GM12892 (cell line): ENCODE measurements around the gene IFFO2. TPM values are rescaled to one million over a fixed set of nuclear protein-coding genes. Genes with fewer than 3 reads are reported as not detected.

Experiments
- DNase-seq: peaks from one replicate; pipeline ENCODE4 v3.0.0; 2011; ENCODE audit not compliant: insufficient read length
- FAIRE-seq: peaks from 2 replicates; lab custom pipeline; 2011; peaks lifted over from hg19 to GRCh38; lab: Jason Lieb, UNC
- POLR2A ChIP-seq: IDR thresholded peaks from 2 replicates; pipeline ENCODE4 v1.6.1; 2011; ENCODE audit warnings: low read depth, low read length, control low read depth
- POLR2AphosphoS5 ChIP-seq: IDR thresholded peaks from 2 replicates; pipeline ENCODE4 v1.6.1; 2011; ENCODE audit warnings: low read depth, low read length, control low read depth
- TAF1 ChIP-seq: IDR thresholded peaks from 2 replicates; pipeline ENCODE4 v1.6.1; 2011; ENCODE audit warnings: low read depth, mild to moderate bottlenecking, control low read depth, low read length, borderline replicate concordance
- polyA plus RNA-seq: library from polyadenylated mRNA; unstranded; fragments of >200 nt; gene quantifications from one replicate; pipeline ENCODE4 v1.2.1, GENCODE V29; 2012; ENCODE audit warnings: missing spikeins, inconsistent platforms; ENCODE audit not compliant: missing spikeins

The IFFO2 gene
- polyA plus RNA-seq: 5.6 TPM

DNA sequence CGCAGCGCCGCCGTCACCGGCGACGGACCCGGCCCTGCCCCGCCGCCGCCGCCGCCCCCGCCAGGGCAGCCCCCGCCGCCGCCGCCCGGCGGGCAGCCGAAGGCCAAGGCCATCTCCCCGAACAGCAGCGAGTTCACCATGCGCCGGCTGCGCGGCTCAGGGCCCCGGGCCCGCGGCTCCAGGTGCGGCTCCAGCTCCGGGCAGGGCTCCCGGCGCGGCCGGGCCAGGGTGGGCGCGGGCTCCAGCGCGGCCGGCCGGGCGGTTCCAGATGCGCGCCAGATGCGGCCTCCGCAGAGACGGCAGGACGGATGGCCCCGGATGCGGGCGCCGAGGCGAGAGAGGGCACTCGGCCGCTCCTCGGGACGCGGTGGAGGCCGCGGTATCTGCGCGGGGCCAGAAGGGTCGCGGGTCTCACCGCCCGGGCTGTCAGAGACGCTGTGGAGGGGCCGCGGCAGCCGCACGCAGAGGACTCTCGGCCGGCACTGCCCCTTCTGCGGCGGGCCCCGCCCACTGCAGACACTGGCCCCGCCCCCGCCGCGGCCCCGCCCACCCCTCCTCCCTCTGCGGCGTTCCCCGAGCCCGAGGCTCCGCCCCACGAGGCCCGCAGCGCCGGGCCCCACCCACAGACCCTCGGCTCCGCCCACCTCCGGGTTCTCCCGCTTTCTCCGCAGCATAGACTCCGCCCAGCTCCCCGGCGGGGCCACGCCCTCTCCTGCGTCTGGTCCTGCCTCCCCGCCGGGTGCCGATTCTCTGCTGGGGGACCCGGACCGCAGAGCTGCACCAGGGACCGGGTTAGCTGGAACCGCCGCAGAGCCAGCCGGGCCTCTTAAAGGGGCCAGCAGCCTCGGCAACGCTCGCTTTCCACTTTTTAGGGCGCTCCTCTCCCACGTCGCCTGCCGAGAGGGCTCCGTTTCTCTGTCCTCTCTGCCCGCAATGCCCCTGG is at the start of gene IFFO2:
Gene IFFO2 (minus strand): TSS at position 484 of the 943 bp plus-strand sequence. CDS start 344 bp downstream, at position 140.
- FAIRE-seq: peak; percentile 92
- TF ChIP-seq POLR2AphosphoS5: no peak
- TF ChIP-seq POLR2A: peak; percentile 56; the same call in 1 of the 2 replicates
- TF ChIP-seq TAF1: 0 out of 2 replicates have a peak, but pooled peaks have one; percentile 20
- DNase-seq: peak; percentile 97

- no peak for TF ChIP-seq TAF1
- no peak for TF ChIP-seq POLR2AphosphoS5
- no peak for TF ChIP-seq POLR2A
- FAIRE-seq: no peak
- DNase-seq: no peak
Observed at GRCh38 chr1:19006000-19006399, 49.5 kb upstream of the IFFO2 start.

DNA sequence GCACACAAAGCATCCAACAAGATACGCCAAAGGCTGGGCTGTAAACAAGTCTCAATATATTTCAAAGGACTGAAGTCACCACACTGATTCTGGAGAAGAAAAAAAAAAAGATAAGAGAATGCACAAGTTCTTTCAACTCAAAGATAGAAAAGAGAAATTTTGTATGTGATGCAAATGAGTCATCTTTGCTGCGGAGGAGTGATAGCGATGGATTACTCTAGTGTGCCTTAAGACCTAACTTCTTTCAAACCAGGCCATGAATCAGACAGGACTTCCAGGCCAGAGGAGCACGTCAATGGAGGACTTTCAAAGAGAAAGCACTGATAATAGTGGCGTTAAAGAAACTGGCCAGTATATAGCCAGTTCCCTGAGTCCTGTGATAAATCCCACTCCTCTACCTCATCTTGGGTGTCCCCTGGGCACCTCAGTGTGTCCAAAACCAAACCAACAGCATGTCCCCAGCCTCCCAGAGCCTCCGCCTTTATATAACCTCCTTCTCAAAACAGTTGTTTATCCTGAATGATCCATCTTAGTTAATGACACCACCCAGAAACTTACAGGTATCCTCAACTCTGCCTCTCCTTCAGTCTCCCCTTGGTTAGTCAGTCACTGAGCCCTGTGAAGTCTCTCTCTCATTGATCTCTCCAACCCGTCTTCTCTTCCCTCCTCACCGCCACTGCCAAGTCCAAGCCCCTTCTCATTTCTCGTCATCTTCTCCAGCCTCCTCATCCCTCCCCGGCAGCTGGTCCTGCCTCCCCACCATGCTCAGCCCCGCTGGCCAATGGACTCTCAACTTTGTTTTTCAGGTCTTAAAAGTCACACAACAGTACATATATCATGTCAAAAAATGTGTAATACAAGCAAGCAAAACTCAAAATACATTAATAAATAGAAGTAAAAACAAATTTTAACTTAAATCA is 47.2 kb upstream of the IFFO2 start:
- DNase-seq: no peak
- FAIRE-seq: no peak
- TF ChIP-seq TAF1 (no peak), POLR2A (no peak), POLR2AphosphoS5 (no peak)

DNA sequence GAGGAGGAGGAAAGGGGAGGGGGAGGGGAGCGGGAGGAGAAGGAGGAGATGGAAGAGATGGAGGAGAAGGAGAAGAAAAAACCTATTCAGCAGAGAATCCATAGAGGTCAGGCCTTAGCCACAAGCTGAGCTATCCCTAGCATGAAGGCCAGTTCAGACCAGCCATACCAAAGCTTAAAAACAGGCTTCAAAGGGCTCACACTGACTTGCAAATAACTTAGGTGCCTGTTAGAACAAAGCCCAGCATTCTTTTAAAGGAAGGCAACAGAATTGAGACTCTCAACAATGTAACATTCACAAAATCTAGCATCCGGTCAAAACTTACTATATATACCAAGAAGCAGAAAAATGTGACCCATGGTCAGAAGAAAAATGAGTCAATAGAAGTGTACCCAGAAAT is 43.6 kb upstream of the IFFO2 start:
- no peak for FAIRE-seq
- DNase-seq: no peak
- no peak for TF ChIP-seq POLR2AphosphoS5
- TF ChIP-seq POLR2A: no peak
- no peak for TF ChIP-seq TAF1

- FAIRE-seq (no peak), DNase-seq (no peak)
- TF ChIP-seq POLR2A: no peak
- TF ChIP-seq POLR2AphosphoS5: no peak
- no peak for TF ChIP-seq TAF1
Observed at GRCh38 chr1:18999359-18999758, 42.9 kb upstream of the IFFO2 start.

DNA sequence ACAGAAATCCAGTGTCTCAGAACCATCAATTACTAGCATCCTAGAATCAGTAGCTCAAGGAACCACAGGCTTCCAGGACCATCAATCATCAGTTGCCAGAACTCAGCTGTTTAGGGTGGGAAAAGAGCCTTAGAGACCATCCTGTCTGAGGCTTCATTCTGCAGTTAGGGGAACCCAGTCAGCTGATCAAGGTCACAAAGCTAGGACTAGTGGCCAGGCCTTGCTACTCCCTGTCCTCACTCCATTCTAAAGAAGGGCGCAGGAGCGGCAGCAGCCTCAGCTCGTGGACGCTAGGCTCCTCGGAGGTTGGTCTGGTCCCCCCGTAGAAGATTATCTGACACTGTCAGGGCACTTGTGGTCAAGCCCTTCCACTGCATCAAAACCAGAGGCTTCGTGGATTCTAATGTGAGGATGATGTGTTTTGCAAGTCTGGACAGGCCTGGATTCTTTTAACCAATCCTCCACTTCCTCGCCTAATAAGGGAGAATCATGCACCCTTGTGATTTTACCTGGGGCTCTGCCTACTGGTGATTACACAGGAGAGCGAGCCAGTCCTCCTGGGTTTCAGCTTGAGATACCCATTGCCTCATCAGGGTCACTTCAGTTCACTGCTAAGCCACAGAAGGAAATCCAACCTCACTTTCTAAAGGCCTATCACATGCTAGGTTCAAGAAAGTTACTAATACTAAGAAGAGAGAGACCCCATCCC is 41.7 kb upstream of the IFFO2 start:
- no peak for FAIRE-seq
- no peak for TF ChIP-seq TAF1
- TF ChIP-seq POLR2A: no peak
- TF ChIP-seq POLR2AphosphoS5: no peak
- DNase-seq: no peak

DNA sequence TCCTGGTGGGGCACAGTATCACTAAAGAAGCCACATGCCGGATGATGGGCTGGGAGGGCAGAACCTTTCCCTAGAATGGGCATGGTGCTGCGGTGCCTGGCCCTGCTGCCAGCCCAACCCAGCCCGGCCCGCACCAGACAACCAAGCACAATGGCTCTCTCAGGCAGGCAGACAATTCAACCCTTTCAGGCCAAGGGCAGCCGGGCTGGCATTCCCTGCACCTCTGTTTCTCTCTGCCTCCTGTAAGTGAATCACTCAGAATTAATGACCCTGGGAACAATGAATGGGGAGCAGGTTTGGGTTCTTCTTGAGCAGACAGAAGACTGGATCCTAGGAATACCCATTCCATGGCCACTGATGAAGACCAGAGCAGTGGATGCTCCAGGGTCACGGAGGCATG is 41.0 kb upstream of the IFFO2 start:
- FAIRE-seq (no peak), DNase-seq (no peak)
- no peak for TF ChIP-seq TAF1
- TF ChIP-seq POLR2AphosphoS5: no peak
- no peak for TF ChIP-seq POLR2A

DNA sequence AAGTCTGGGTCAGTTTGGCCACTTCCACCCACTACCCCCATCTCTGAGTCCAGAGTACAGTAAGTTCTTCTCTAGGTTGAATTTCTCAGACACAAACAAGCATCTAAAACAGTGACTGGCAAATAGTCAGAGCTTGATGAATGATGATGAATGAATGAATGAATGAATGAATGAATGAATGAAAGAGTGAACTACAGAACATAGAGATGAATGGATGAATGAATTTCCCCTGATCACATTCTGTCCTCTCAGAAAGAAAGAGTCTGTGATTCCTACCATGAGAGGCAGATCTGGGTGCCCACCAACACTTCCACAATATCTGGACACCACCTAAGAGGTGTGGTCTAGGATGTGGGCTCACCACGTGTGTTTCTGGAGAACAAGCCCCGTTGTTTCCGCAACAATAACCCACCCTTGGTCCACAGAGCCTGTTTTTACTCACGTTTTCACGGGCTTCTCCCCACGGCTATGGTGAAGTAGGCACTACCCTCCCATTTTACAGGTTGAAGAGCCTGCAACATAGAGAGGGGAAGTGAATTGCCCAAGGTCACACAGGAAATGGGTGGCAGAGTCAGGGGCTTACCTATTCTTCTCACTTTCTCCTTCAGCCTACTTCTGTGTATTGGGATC is 40.2 kb upstream of the IFFO2 start:
- TF ChIP-seq POLR2A (no peak), POLR2AphosphoS5 (no peak), TAF1 (no peak)
- no peak for DNase-seq
- FAIRE-seq: no peak

DNA sequence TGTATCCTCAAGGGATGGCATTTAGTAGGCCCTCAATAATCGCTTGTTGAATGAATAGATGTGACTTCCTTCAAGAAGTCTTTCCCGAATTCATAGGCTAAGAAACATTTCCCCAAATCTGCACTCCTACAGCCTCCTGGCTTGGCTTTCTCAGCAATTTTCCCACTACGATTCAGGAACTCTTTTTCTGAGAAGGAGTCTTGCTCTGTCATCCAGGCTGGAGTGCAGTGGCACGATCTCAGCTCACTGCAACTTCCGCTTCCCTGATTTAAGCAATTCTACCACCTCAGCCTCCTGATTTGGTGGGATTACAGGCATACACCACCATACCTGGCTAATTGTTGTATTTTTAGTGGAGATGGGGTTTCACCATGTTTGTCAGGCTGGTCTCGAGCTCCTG is 37.9 kb upstream of the IFFO2 start:
- TF ChIP-seq POLR2A (no peak), TAF1 (no peak), POLR2AphosphoS5 (no peak)
- FAIRE-seq (no peak), DNase-seq (no peak)

GRCh38 chr1:18992646-18993045 is 36.2 kb upstream of the IFFO2 start:
- TF ChIP-seq POLR2A (no peak), TAF1 (no peak), POLR2AphosphoS5 (no peak)
- DNase-seq (no peak), FAIRE-seq (no peak)
